ENCODE results near the gene ZNF660.

GRCh38 chr3:44561076-44561475 is 23.7 kb upstream of the ZNF660 start:
- TF ChIP-seq CTCF (IDR thresholded peaks at IDR 0.05; ENCODE audit: low read depth, low read length, missing input control) (no peak), RAD21 (IDR thresholded peaks at IDR 0.05) (no peak), GABPA (IDR thresholded peaks at IDR 0.05 in 1 of 2, conservative IDR thresholded peaks at IDR 0.05 in 1 of 2) (no peak), FOXA1 (IDR thresholded peaks at IDR 0.05) (no peak), JUND (IDR thresholded peaks at IDR 0.05) (no peak), ZBTB33 (IDR thresholded peaks at IDR 0.05) (no peak), TAF1 (conservative IDR thresholded peaks at IDR 0.05) (no peak), SP1 (IDR thresholded peaks at IDR 0.05) (no peak), YY1 (IDR thresholded peaks at IDR 0.05) (no peak)
